Skin epidermis (tissue), 12 donors: Measurements from ENCODE around the gene FBLN2.

Experiments
- H3K27ac ChIP-seq, 21 experiments: fragments of 200-600 bp; sonication (generic) in 11 of 21; one replicate each; pipeline ENCODE4 v1.5.0; 2020; ENCODE audit warnings: mild to moderate bottlenecking in 3 of 21, inconsistent platforms in 2 of 21, moderate library complexity in 2 of 21
- H3K4me3 ChIP-seq, 7 experiments: fragments of 200-600 bp; sonication (generic) in 2 of 7; one replicate each; pipeline ENCODE4 v1.5.0; 2020; ENCODE audit warnings: inconsistent platforms in 2 of 7, mild to moderate bottlenecking in 2 of 7, moderate library complexity in 1 of 7

Gene FBLN2

GRCh38 chr3:13684854-13685253 lies 135.9 kb downstream of the FBLN2 start:
- H3K27ac ChIP-seq, result no peak overlapping the region
- no peak overlapping the region for H3K4me3 ChIP-seq

GRCh38 chr3:13685721-13686120 lies 136.8 kb downstream of the FBLN2 start:
- Histone ChIP-seq H3K4me3 (no peak overlapping the region), H3K27ac (no peak overlapping the region)

GRCh38 chr3:13686367-13687160 lies 137.6 kb downstream of the FBLN2 start:
- Histone ChIP-seq H3K4me3 (no peak overlapping the region), H3K27ac (no peak overlapping the region)

- no peak overlapping the region for H3K4me3 ChIP-seq
- H3K27ac ChIP-seq, result no peak overlapping the region
Observed at GRCh38 chr3:13687517-13687943, 138.6 kb downstream of the FBLN2 start.
